ENCODE measurements around the gene GBX2.

Gene GBX2

DNA sequence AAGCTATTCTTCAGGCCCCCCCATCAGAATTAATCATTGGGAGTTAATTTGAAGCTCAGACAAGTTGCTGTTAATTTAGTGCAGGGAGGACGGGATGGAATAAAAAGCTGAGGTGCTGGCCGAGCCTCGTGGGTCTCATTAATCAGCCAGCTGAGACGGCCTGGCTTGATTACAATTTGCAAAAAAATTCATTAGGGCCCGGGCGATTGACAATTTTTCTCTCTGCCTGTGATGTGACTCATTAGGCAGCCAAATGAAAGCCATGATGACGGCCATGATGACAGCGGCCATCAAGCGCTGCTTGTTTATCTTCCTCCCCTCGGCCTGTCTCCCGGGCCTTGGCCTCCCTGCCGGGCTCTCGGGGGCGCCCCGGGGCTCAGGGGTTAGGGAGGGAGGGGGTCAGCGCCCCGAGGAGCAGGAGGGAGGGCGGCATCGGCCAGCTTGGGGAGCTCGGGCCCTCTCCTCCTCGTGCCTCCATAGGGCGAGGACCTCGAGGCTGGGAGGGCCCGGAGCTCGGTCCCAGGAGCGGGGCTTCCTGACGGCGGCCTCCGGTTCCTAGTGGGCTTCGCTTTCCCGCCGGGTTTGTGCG lies 5.2 kb downstream of the GBX2 start:
- no peak for TF ChIP-seq TAF1 (IDR thresholded peaks at IDR 0.05; ENCODE audit: borderline replicate concordance, insufficient read depth, low read length)
- TF ChIP-seq SIN3A (IDR thresholded peaks at IDR 0.05; ENCODE audit: borderline replicate concordance, insufficient read depth, low read length): no peak
- no peak for TF ChIP-seq FOXP2 (optimal IDR thresholded peaks at IDR 0.05; ENCODE audit: borderline replicate concordance, extremely low read depth, extremely low read length, insufficient read depth)
- TF ChIP-seq, protein P1, sequence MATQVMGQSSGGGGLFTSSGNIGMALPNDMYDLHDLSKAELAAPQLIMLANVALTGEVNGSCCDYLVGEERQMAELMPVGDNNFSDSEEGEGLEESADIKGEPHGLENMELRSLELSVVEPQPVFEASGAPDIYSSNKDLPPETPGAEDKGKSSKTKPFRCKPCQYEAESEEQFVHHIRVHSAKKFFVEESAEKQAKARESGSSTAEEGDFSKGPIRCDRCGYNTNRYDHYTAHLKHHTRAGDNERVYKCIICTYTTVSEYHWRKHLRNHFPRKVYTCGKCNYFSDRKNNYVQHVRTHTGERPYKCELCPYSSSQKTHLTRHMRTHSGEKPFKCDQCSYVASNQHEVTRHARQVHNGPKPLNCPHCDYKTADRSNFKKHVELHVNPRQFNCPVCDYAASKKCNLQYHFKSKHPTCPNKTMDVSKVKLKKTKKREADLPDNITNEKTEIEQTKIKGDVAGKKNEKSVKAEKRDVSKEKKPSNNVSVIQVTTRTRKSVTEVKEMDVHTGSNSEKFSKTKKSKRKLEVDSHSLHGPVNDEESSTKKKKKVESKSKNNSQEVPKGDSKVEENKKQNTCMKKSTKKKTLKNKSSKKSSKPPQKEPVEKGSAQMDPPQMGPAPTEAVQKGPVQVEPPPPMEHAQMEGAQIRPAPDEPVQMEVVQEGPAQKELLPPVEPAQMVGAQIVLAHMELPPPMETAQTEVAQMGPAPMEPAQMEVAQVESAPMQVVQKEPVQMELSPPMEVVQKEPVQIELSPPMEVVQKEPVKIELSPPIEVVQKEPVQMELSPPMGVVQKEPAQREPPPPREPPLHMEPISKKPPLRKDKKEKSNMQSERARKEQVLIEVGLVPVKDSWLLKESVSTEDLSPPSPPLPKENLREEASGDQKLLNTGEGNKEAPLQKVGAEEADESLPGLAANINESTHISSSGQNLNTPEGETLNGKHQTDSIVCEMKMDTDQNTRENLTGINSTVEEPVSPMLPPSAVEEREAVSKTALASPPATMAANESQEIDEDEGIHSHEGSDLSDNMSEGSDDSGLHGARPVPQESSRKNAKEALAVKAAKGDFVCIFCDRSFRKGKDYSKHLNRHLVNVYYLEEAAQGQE (IDR thresholded peaks at IDR 0.05; ENCODE audit: insufficient read depth in 1 of 2, low read depth in 2 of 2, low read length in 2 of 2): no peak
- no peak for TF ChIP-seq POLR2AphosphoS5 (IDR thresholded peaks at IDR 0.05; ENCODE audit: low read depth, low read length)

DNA sequence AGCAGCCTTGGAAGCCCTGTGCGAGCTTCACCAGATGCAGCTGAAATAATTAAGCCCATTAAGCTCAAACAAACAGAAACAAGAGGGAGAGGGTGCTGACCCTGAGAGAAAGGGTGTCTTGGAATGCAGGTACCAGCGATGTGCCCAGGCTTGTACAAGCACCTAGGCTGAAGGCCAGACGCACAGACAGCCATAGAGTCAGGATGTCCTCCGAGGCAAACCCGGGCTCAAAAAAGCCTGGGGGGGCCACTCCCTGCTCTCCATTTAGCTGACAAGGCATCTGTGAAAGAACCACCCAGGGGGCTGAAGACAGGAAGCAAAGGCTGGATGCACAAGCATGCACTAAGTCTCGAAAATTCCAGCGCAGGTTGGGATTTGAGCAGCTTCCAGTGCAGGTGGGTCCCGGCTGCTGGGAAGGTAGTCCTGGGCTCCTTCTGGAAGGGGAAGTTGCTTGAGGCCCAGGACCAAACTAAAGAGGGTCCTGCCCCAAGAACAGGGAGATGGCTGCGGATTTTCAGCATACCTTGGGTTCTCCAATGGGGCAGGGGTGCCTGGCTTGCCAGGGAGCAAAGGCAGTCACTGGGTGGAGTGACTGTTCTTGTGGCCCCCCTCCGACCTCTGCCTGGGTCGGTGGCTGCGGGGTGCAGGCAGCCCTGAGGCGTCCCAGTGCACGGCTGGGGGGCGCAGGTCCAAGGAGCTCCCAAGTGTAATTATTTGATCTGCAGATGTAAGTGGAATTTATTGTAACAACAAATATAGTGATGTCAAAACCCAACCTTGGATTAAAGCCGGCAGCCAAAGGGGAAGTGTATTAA lies 5.9 kb downstream of the GBX2 start:
- TF ChIP-seq TAF1 (IDR thresholded peaks at IDR 0.05; ENCODE audit: borderline replicate concordance, insufficient read depth, low read length): no peak
- TF ChIP-seq, protein P1 (IDR thresholded peaks at IDR 0.05; ENCODE audit: insufficient read depth in 1 of 2, low read depth in 2 of 2, low read length in 2 of 2): no peak
- no peak for TF ChIP-seq SIN3A (IDR thresholded peaks at IDR 0.05; ENCODE audit: borderline replicate concordance, insufficient read depth, low read length)
- no peak for TF ChIP-seq FOXP2 (optimal IDR thresholded peaks at IDR 0.05; ENCODE audit: borderline replicate concordance, extremely low read depth, extremely low read length, insufficient read depth)
- TF ChIP-seq POLR2AphosphoS5 (IDR thresholded peaks at IDR 0.05; ENCODE audit: low read depth, low read length): no peak

DNA sequence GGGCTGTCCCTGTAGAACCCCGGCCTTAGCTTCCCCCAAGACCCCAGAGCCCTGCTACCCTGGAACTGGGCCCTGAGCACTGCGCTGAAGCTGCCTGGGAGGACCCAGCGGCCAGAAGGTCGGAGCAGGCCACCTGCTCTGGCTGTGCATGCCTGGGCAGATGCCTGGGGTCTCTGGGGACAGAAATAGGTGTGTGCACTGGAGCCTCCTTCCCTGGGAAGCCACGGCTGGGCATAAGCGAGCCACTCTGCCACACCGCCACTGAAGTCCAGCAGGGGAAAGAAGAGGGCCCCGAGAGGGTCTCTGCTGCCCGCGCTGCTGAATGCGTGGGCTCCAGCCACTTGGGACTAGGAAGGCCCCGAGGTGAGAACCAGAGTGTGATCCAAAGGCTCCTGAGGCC lies 6.7 kb downstream of the GBX2 start:
- TF ChIP-seq SIN3A (IDR thresholded peaks at IDR 0.05; ENCODE audit: borderline replicate concordance, insufficient read depth, low read length): no peak
- no peak for TF ChIP-seq TAF1 (IDR thresholded peaks at IDR 0.05; ENCODE audit: borderline replicate concordance, insufficient read depth, low read length)
- no peak for TF ChIP-seq POLR2AphosphoS5 (IDR thresholded peaks at IDR 0.05; ENCODE audit: low read depth, low read length)
- TF ChIP-seq, protein P1 (IDR thresholded peaks at IDR 0.05; ENCODE audit: insufficient read depth in 1 of 2, low read depth in 2 of 2, low read length in 2 of 2): no peak
- no peak for TF ChIP-seq FOXP2 (optimal IDR thresholded peaks at IDR 0.05; ENCODE audit: borderline replicate concordance, extremely low read depth, extremely low read length, insufficient read depth)

DNA sequence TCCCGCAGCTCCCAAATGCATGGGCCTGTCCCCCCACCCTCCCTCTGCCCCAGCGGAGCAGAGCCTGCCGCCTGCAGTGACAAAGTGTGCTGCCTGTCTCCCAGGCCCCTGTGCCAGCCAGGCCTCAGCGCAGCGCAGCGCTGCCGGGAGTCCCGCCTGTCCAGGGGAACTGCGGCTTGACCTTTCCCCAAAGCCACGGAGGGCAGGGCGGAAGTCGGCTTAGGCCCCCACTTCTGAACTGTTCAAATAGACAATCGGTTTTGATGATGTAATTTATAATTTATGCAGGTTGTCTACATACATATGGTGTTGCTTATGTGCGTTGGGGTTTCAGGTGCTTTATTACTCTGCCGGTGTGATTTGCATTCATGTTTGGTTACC lies 7.1 kb downstream of the GBX2 start:
- TF ChIP-seq TAF1 (IDR thresholded peaks at IDR 0.05; ENCODE audit: borderline replicate concordance, insufficient read depth, low read length) (no peak), POLR2AphosphoS5 (IDR thresholded peaks at IDR 0.05; ENCODE audit: low read depth, low read length) (no peak), SIN3A (IDR thresholded peaks at IDR 0.05; ENCODE audit: borderline replicate concordance, insufficient read depth, low read length) (no peak), FOXP2 (optimal IDR thresholded peaks at IDR 0.05; ENCODE audit: borderline replicate concordance, extremely low read depth, extremely low read length, insufficient read depth) (no peak)
- TF ChIP-seq, protein P1 (IDR thresholded peaks at IDR 0.05; ENCODE audit: insufficient read depth in 1 of 2, low read depth in 2 of 2, low read length in 2 of 2): no peak

All from PFSK-1 (cell line).